Measurements from ENCODE around the gene NRXN3. TPM values are rescaled to one million over a fixed set of nuclear protein-coding genes. Genes with fewer than 3 reads are reported as not detected.

Gene NRXN3
- total RNA-seq, 4 donors from 2014 or later: 0.04 to 0.16 TPM; not detected in 2

DNA sequence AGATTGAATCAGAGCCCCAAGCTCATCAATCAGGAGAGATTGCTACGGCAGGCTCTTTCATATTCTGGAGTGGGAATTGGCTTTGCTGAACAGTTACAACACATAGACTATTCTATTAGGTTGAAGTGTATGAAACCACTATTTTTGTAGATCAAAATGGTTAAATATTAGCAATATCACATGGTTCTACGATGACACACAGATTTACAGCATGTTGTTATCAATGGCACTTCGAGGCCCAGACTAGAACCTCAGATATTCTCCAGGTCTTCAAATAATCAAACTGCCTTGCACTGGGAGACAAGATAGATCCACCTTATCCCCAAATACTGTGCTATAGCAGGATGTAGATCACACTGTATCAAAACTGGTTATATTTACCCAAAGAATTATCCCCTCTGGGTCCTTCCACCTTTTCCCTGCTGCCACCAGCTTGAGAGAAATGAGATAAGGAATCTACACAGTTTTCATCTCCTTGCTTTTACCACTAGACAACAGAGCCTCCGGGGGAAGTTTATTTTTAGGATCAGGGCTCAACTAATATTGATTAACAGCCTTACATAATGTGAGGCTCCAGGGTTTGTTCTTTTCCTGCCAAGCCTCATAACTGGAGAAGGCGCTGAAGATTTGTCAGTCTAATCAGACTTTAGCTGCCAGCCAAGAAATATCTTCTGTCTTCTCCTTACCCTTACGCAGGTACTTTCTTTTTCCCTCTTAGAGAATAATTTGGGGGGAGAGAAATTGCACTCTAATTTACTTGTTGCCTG, 1534.1 kb downstream of the NRXN3 start:
- ATAC-seq (no peak), DNase-seq (no peak)
- Histone ChIP-seq H3K27ac (no peak overlapping the region), H3K36me3 (no peaks in the 10 kb centered on the region), H3K4me1 (peaks cover 0 to 3% of the 10 kb centered on the region in 2 donors), H3K4me3 (no peak overlapping the region), H3K9me3 (no peaks in the 10 kb centered on the region), H3K27me3 (no peaks in the 10 kb centered on the region)
- in situ Hi-C loops (cut with MboI; ENCODE audit: low sequenced_read_pairs in 4 of 4): no loop called here
- no peak for TF ChIP-seq POLR2A (IDR thresholded peaks at IDR 0.05)
- TF ChIP-seq, protein P1, sequence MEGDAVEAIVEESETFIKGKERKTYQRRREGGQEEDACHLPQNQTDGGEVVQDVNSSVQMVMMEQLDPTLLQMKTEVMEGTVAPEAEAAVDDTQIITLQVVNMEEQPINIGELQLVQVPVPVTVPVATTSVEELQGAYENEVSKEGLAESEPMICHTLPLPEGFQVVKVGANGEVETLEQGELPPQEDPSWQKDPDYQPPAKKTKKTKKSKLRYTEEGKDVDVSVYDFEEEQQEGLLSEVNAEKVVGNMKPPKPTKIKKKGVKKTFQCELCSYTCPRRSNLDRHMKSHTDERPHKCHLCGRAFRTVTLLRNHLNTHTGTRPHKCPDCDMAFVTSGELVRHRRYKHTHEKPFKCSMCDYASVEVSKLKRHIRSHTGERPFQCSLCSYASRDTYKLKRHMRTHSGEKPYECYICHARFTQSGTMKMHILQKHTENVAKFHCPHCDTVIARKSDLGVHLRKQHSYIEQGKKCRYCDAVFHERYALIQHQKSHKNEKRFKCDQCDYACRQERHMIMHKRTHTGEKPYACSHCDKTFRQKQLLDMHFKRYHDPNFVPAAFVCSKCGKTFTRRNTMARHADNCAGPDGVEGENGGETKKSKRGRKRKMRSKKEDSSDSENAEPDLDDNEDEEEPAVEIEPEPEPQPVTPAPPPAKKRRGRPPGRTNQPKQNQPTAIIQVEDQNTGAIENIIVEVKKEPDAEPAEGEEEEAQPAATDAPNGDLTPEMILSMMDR (IDR thresholded peaks at IDR 0.05 in 4 of 5, conservative IDR thresholded peaks at IDR 0.05 in 1 of 5): no peak
- intact Hi-C loops (cut with DNase I; ENCODE audit: low total_unique reads): no loop called here

DNA sequence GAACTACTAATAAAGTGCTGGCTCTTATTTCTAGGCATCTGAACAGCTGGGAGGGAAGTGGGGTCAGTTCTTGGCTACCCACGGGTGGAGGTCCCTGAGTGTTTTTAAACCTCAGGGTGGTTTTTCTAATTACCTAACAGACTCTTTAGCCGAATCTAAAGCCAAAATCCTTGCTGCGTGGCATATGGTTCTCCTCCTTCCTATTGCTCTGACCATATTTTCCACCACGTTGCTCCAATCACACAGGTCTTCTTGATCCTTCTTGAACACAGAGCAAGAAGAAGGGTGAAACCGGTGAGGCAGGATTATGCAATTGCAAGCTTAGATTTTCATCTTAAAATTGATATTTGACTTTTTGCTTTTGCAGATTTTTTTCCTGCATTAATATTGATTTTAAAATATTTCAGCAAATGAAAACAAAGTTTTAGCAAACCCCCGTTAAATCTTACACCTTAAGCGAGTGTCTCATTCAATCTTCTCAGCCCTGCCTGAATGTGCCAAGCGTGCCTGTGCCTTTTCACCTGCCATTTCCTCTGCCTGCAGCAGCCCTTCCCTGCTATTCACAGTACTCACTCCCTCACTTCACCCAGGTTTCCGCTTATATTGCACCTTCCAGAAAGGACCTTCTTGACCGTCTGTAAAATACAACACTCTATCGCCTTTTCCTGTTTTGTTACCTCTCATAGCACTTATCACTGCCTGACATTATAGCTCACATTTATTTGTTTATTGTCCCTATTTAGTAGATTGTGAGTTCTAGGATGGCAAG, 1535.1 kb downstream of the NRXN3 start:
- Histone ChIP-seq H3K27me3 (no peaks in the 10 kb centered on the region), H3K9me3 (no peaks in the 10 kb centered on the region), H3K4me3 (no peak overlapping the region), H3K36me3 (no peaks in the 10 kb centered on the region), H3K4me1 (peaks cover 0 to 3% of the 10 kb centered on the region in 2 donors), H3K27ac (no peak overlapping the region)
- intact Hi-C loops (cut with DNase I; ENCODE audit: low total_unique reads): no loop called here
- TF ChIP-seq POLR2A (IDR thresholded peaks at IDR 0.05): no peak
- TF ChIP-seq, protein P1 (IDR thresholded peaks at IDR 0.05 in 4 of 5, conservative IDR thresholded peaks at IDR 0.05 in 1 of 5): no peak
- in situ Hi-C loops (cut with MboI; ENCODE audit: low sequenced_read_pairs in 4 of 4): no loop called here
- ATAC-seq: no peak
- DNase-seq: no peak

DNA sequence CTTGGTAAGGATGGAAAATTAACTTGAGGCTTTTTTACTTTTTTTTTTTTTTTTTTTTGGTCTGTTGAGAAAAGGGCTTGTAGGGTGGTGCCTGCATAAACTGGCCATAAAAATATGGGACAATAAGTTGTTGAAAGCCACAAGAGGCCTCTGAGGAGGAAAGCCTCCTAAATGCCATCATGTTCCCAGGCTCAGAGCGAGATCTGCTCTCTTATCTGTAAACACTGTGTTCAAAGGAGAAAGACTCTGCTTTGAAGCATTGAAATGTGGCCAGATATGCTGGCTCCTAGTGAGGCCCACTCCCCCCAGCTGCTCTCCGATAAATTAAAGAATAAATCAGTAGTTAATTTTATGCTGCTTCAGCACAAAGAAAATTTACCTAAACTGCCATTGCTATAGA, 1536.2 kb downstream of the NRXN3 start:
- no peak overlapping the region for H3K4me3 ChIP-seq
- no peaks in the 10 kb centered on the region for H3K36me3 ChIP-seq
- no peaks in the 10 kb centered on the region for H3K9me3 ChIP-seq
- in situ Hi-C loops (cut with MboI; ENCODE audit: low sequenced_read_pairs in 4 of 4) (no loop called here), intact Hi-C loops (cut with DNase I; ENCODE audit: low total_unique reads) (no loop called here)
- no peak for DNase-seq
- TF ChIP-seq, protein P1 (IDR thresholded peaks at IDR 0.05 in 4 of 5, conservative IDR thresholded peaks at IDR 0.05 in 1 of 5): no peak
- TF ChIP-seq POLR2A (IDR thresholded peaks at IDR 0.05): no peak
- H3K27me3 ChIP-seq: no peaks in the 10 kb centered on the region
- H3K4me1 ChIP-seq: peaks cover 0 to 3% of the 10 kb centered on the region in 2 donors
- H3K27ac ChIP-seq: no peak overlapping the region
- ATAC-seq: no peak

DNA sequence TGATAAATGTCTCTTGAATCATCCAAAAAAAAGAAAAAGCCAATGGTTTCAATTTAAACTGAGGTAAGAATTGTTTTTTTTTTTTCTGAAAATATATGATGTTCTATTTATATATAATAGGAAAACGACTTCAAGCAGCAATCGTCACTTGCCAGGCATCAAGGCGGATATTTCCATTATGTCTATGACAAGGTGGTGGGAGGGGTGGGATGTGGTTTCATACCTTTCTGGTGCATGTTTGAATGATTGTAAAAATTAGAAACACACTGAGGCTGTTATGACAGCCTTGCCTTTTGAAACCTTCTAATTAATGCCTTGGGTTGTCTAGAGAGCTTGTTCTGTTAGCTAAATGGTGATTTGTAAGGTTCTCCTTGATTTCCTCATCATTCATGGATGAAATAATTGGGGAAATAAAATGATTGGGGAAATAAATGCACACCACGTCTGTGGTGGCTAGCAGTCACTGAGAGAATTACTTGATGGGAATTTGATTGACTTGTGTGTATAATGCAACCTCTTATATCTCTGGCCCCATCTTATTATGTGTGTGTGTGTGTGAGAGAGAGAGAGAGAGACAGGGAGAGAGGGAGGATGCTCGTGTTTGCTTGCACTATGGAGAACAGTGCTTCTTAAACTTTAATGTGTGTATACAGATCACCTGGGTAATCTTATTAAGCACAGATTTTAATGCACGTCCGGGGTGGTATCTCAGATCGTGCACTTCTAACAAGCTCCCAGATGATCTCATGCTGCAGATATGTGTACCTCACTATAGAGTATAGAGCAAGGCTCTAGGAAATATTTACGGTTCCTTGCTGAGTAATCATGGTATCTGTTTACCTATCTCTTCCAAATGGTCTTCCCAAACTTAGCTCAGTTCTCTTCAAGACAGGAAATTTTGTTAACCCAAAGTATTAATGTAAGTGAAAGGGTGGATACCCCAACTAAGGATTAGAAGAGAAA, 1538.5 kb downstream of the NRXN3 start:
- peaks cover 0 to 3% of the 10 kb centered on the region in 2 donors for H3K4me1 ChIP-seq

More for the DNA sequence above, 1538.5 kb downstream of the NRXN3 start:
- Histone ChIP-seq H3K9me3 (no peaks in the 10 kb centered on the region), H3K4me3 (no peak overlapping the region), H3K27me3 (no peaks in the 10 kb centered on the region), H3K27ac (no peak overlapping the region), H3K36me3 (no peaks in the 10 kb centered on the region)
- in situ Hi-C loops (cut with MboI; ENCODE audit: low sequenced_read_pairs in 4 of 4) (no loop called here), intact Hi-C loops (cut with DNase I; ENCODE audit: low total_unique reads) (no loop called here)
- DNase-seq (no peak), ATAC-seq (no peak)
- TF ChIP-seq POLR2A (IDR thresholded peaks at IDR 0.05): no peak
- TF ChIP-seq, protein P1 (IDR thresholded peaks at IDR 0.05 in 4 of 5, conservative IDR thresholded peaks at IDR 0.05 in 1 of 5): no peak
